HG03520 (cell line): Measurements from ENCODE around the gene CFAP20DC.

Experiments
- ATAC-seq: cut with Tn5 transposase; IDR thresholded peaks from one replicate; pipeline ENCODE4 v1.9.1; 2021; ENCODE audit warnings: mild to moderate bottlenecking, moderate library complexity; ENCODE audit not compliant: unreplicated experiment

Gene CFAP20DC

GRCh38 chr3:59027607-59028006 lies 22.2 kb downstream of the CFAP20DC start:
- no peak for ATAC-seq

GRCh38 chr3:59023612-59024011 lies 26.2 kb downstream of the CFAP20DC start:
- ATAC-seq = no peak

GRCh38 chr3:59017617-59017984 lies 32.2 kb downstream of the CFAP20DC start:
- no peak for ATAC-seq

- no peak for ATAC-seq
Measured at GRCh38 chr3:59016930-59017616, 32.8 kb downstream of the CFAP20DC start.

GRCh38 chr3:59013611-59014010 lies 36.2 kb downstream of the CFAP20DC start:
- ATAC-seq = no peak

GRCh38 chr3:59006634-59007517 lies 42.9 kb downstream of the CFAP20DC start:
- ATAC-seq = no peak

GRCh38 chr3:59001675-59002074 lies 48.1 kb downstream of the CFAP20DC start:
- no peak for ATAC-seq

GRCh38 chr3:58999774-59000160 lies 50.1 kb downstream of the CFAP20DC start:
- no peak for ATAC-seq

GRCh38 chr3:58999134-58999773 lies 50.6 kb downstream of the CFAP20DC start:
- ATAC-seq = no peak

- ATAC-seq = peak; percentile 74
Measured at GRCh38 chr3:58998476-58999117, 51.2 kb downstream of the CFAP20DC start.

GRCh38 chr3:58996730-58997129 lies 53.1 kb downstream of the CFAP20DC start:
- ATAC-seq = no peak

- ATAC-seq = no peak
Measured at GRCh38 chr3:58994746-58995330, 55.0 kb downstream of the CFAP20DC start.

GRCh38 chr3:58993547-58993946 lies 56.3 kb downstream of the CFAP20DC start:
- no peak for ATAC-seq

GRCh38 chr3:58991623-58992022 lies 58.2 kb downstream of the CFAP20DC start:
- no peak for ATAC-seq

GRCh38 chr3:58991026-58991425 lies 58.8 kb downstream of the CFAP20DC start:
- no peak for ATAC-seq

GRCh38 chr3:58989955-58990354 lies 59.9 kb downstream of the CFAP20DC start:
- ATAC-seq = no peak

GRCh38 chr3:58989163-58989562 lies 60.7 kb downstream of the CFAP20DC start:
- ATAC-seq = no peak

- no peak for ATAC-seq
Measured at GRCh38 chr3:58988041-58988440, 61.8 kb downstream of the CFAP20DC start.

GRCh38 chr3:58986654-58987053 lies 63.2 kb downstream of the CFAP20DC start:
- ATAC-seq = no peak

- ATAC-seq = no peak
Measured at GRCh38 chr3:58979840-58980239, 70.0 kb downstream of the CFAP20DC start.

GRCh38 chr3:58973796-58974195 lies 76.0 kb downstream of the CFAP20DC start:
- no peak for ATAC-seq
